Calu3 (cell line): ENCODE results near the gene CBX2. TPM values are rescaled to one million over a fixed set of nuclear protein-coding genes. Genes with fewer than 3 reads are reported as not detected.

Source experiments
- BruUV-seq: library from RNA; stranded (reverse); fragments of 400-500 nt; replicated peaks from 2 replicates; lab custom pipeline; 2021; lab: Mats Ljungman, UMichigan
- CTCF ChIA-PET: fragments of 300-600 bp; sonication (Branson Sonifier 250); formaldehyde crosslinking; loops from one replicate; lab custom pipeline; 2022; ENCODE audit warnings: antibody characterized with exemption; lab: Charles Lee
- DNase-seq: peaks from one replicate; pipeline ENCODE4 v3.0.0; 2022
- H3K27ac Mint-ChIP-seq: one replicate; pipeline ENCODE4 v1.8.0; 2022; ENCODE audit warnings: mixed read lengths; ENCODE audit not compliant: unreplicated experiment
- H3K27me3 Mint-ChIP-seq: one replicate; pipeline ENCODE4 v1.8.0; 2022; ENCODE audit warnings: mixed read lengths; ENCODE audit not compliant: unreplicated experiment
- H3K36me3 Mint-ChIP-seq: one replicate; pipeline ENCODE4 v1.8.0; 2022; ENCODE audit warnings: mild to moderate bottlenecking, moderate library complexity, mixed read lengths; ENCODE audit not compliant: insufficient read depth, unreplicated experiment
- H3K4me1 Mint-ChIP-seq: one replicate; pipeline ENCODE4 v1.8.0; 2022; ENCODE audit warnings: mild to moderate bottlenecking, low read depth, mixed read lengths; ENCODE audit not compliant: unreplicated experiment
- H3K4me3 Mint-ChIP-seq: one replicate; pipeline ENCODE4 v1.8.0; 2022; ENCODE audit warnings: mild to moderate bottlenecking, low read depth, moderate library complexity, mixed read lengths; ENCODE audit not compliant: unreplicated experiment
- H3K9me3 Mint-ChIP-seq: one replicate; pipeline ENCODE4 v1.8.0; 2022; ENCODE audit warnings: low read depth, mixed read lengths; ENCODE audit not compliant: unreplicated experiment
- CTCF ChIP-seq: fragments of 200-600 bp; IDR thresholded peaks from one replicate; pipeline ENCODE4 v1.8.0; 2022; ENCODE audit warnings: antibody characterized with exemption; ENCODE audit not compliant: unreplicated experiment
- intact Hi-C: fragments of 100-400 bp; cut with micrococcal nuclease; formaldehyde crosslinking; loops from one replicate; pipeline ENCODE4 v1.10.0; 2022; ENCODE audit not compliant: unreplicated experiment
- total RNA-seq: library from RNA; stranded (reverse); gene quantifications from 2 replicates; pipeline ENCODE4 v1.2.3, GENCODE V29; 2022

Gene CBX2
- total RNA-seq, 1 experiment from 2014 or later: 8.3 TPM

- Mint-ChIP-seq H3K4me3 (no peak overlapping the region), H3K9me3 (no peaks in the 10 kb centered on the region), H3K36me3 (peaks cover 8% of the 10 kb centered on the region), H3K27me3 (peaks cover 20% of the 10 kb centered on the region), H3K27ac (no peak overlapping the region), H3K4me1 (no peaks in the 10 kb centered on the region)
- CTCF ChIA-PET: interaction anchor here (0.6 kb wide), 1 partner anchor 1799 kb away, joined by 3 read pairs; no protein-coding TSS in a partner anchor
- BruUV-seq: no TSS peak
- no peak for DNase-seq
- no peak for TF ChIP-seq CTCF
- intact Hi-C loops: no loop called here
Observed at GRCh38 chr17:79785017-79785899, 7.3 kb downstream of the CBX2 start.

GRCh38 chr17:79785900-79786810 lies 8.2 kb downstream of the CBX2 start:
- intact Hi-C loops: no loop called here
- no peak for DNase-seq
- CTCF ChIA-PET: interaction anchor here (0.5 to 1.3 kb wide), 3 partner anchors 24 to 799 kb away, joined by 3 read pairs; no protein-coding TSS in a partner anchor
- no peak overlapping the region for H3K27ac Mint-ChIP-seq
- H3K9me3 Mint-ChIP-seq: no peaks in the 10 kb centered on the region
- H3K4me1 Mint-ChIP-seq: no peaks in the 10 kb centered on the region
- no peak overlapping the region for H3K4me3 Mint-ChIP-seq
- peaks cover 8% of the 10 kb centered on the region for H3K36me3 Mint-ChIP-seq
- no peak for TF ChIP-seq CTCF
- BruUV-seq: no TSS peak
- peaks cover 29% of the 10 kb centered on the region for H3K27me3 Mint-ChIP-seq

GRCh38 chr17:79786930-79787643 lies 9.1 kb downstream of the CBX2 start:
- no peaks in the 10 kb centered on the region for H3K4me1 Mint-ChIP-seq
- DNase-seq: no peak
- TF ChIP-seq CTCF: no peak
- intact Hi-C loops: no loop called here
- peaks cover 4% of the 10 kb centered on the region for H3K36me3 Mint-ChIP-seq
- H3K27me3 Mint-ChIP-seq: peaks cover 29% of the 10 kb centered on the region
- no peak overlapping the region for H3K4me3 Mint-ChIP-seq
- H3K27ac Mint-ChIP-seq: no peak overlapping the region
- BruUV-seq: no TSS peak
- CTCF ChIA-PET: interaction anchor here (0.5 to 1.3 kb wide), 3 partner anchors 24 to 798 kb away, joined by 3 read pairs; no protein-coding TSS in a partner anchor
- H3K9me3 Mint-ChIP-seq: no peaks in the 10 kb centered on the region

GRCh38 chr17:79788455-79788854 lies 10.5 kb downstream of the CBX2 start:
- H3K27me3 Mint-ChIP-seq: peaks cover 29% of the 10 kb centered on the region
- H3K4me3 Mint-ChIP-seq: no peak overlapping the region
- no peak overlapping the region for H3K27ac Mint-ChIP-seq
- intact Hi-C loops: no loop called here
- CTCF ChIA-PET: no interaction called here
- TF ChIP-seq CTCF: no peak
- no TSS peak for BruUV-seq
- no peaks in the 10 kb centered on the region for H3K9me3 Mint-ChIP-seq
- DNase-seq: no peak
- no peaks in the 10 kb centered on the region for H3K36me3 Mint-ChIP-seq
- no peaks in the 10 kb centered on the region for H3K4me1 Mint-ChIP-seq
